Measurements from ENCODE around the gene ATP4A. TPM values are rescaled to one million over a fixed set of nuclear protein-coding genes. Genes with fewer than 3 reads are reported as not detected.

ATP4A gene
- total and polyA plus RNA-seq, 9 of the 15 experiments (the other 6 are each of a cell fraction or from before 2014, with no cell fraction given) = 0.15 TPM; not detected in 8

- H3K9me3 ChIP-seq (replicated peaks; ENCODE audit: control insufficient read depth, insufficient read depth, low read depth, low read length) = no peaks in the 10 kb centered on the region
Measured at GRCh38 chr19:35562776-35563175, 682 bp downstream of the ATP4A start.

More at GRCh38 chr19:35562776-35563175, 682 bp downstream of the ATP4A start:
- Histone ChIP-seq H3K4me2 (ENCODE audit: insufficient read depth, low read length) (no peak overlapping the region), H3K9me1 (ENCODE audit: control insufficient read depth, insufficient read depth, low read length) (peaks cover 3% of the 10 kb centered on the region), H3K9ac (ENCODE audit: insufficient read depth in 1 of 2, low read depth in 2 of 2, low read length in 2 of 2) (no peak overlapping the region; a peak in 1 of 4 replicates), H3K36me3 (ENCODE audit: control insufficient read depth, insufficient read depth, low read length) (no peaks in the 10 kb centered on the region), H3K27me3 (ENCODE audit: control insufficient read depth in 2 of 2, insufficient read depth in 2 of 2, low read length in 2 of 2) (peaks cover 28 to 61% of the 10 kb centered on the region in 2 experiments; a peak in 4 of 5 replicates), H3K4me1 (replicated peaks in 1 of 2; ENCODE audit: control insufficient read depth in 2 of 2, insufficient read depth in 2 of 2, low read length in 2 of 2) (peaks cover 0 to 26% of the 10 kb centered on the region in 2 experiments; a peak in 2 of 5 replicates), H3K4me3 (no peak overlapping the region), H3K27ac (ENCODE audit: extremely low read depth, low read depth, low read length) (no peak overlapping the region), H4K20me1 (replicated peaks; ENCODE audit: control insufficient read depth, insufficient read depth, low read length) (peaks cover 7% of the 10 kb centered on the region; the same call in 1 of the 2 replicates), H2AFZ (ENCODE audit: low read depth, low read length) (no peak overlapping the region), H3K79me2 (ENCODE audit: control insufficient read depth, insufficient read depth, low read length) (no peaks in the 10 kb centered on the region)
- no peak for FAIRE-seq
- ATAC-seq = no peak
- in situ Hi-C loops (cut with MboI) = no loop called here
- intact Hi-C loops (cut with micrococcal nuclease) = no loop called here
- WGBS (ENCODE audit: insufficient coverage, low coverage, missing lambda C conversion rate) = 0% methylated on average over 1 of the region's 2 CpGs
- no TSS peak for BruUV-seq (replicated peaks)
- ChIA-PET POLR2A (interaction anchor here (0.9 kb wide), 1 partner anchor 11 kb away, joined by 3 read pairs; no protein-coding TSS in a partner anchor), CTCF (ENCODE audit: low intra/inter-chr PET ratio) (no interaction called here)
- no peak for DNase-seq (ENCODE audit: extremely low read depth in 1 of 4, low spot score in 3 of 4)
- TF ChIP-seq, protein P1, sequence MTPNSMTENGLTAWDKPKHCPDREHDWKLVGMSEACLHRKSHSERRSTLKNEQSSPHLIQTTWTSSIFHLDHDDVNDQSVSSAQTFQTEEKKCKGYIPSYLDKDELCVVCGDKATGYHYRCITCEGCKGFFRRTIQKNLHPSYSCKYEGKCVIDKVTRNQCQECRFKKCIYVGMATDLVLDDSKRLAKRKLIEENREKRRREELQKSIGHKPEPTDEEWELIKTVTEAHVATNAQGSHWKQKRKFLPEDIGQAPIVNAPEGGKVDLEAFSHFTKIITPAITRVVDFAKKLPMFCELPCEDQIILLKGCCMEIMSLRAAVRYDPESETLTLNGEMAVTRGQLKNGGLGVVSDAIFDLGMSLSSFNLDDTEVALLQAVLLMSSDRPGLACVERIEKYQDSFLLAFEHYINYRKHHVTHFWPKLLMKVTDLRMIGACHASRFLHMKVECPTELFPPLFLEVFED (CRISPR knock-in tag; conservative IDR thresholded peaks at IDR 0.05) = 0 out of 2 replicates have a peak, but pooled peaks have one; percentile 27
- TF ChIP-seq CBFA2T2 (conservative IDR thresholded peaks at IDR 0.05) (no peak), ZNF512 (tag; IDR thresholded peaks at IDR 0.05) (0 out of 2 replicates have a peak, but pooled peaks have one; percentile 24), CHD4 (IDR thresholded peaks at IDR 0.05; ENCODE audit: insufficient read depth, insufficient replicate concordance, low read depth, low read length, poor library complexity, severe bottlenecking) (no peak), ZZZ3 (IDR thresholded peaks at IDR 0.05) (no peak), CTCF (IDR thresholded peaks at IDR 0.05 in 2 of 3, conservative IDR thresholded peaks at IDR 0.05 in 1 of 3; ENCODE audit: insufficient read depth in 2 of 3, low read depth in 1 of 3, low read length in 3 of 3) (no peak), CREB1 (IDR thresholded peaks at IDR 0.05) (no peak), CREB1 (CRISPR knock-in tag; IDR thresholded peaks at IDR 0.05) (no peak), ZNF3 (CRISPR knock-in tag; IDR thresholded peaks at IDR 0.05) (no peak), CSDE1 (IDR thresholded peaks at IDR 0.05) (no peak), SMAD3 (CRISPR knock-in tag; conservative IDR thresholded peaks at IDR 0.05) (no peak), ZNF133 (CRISPR knock-in tag; IDR thresholded peaks at IDR 0.05) (no peak), ESRRA (IDR thresholded peaks at IDR 0.05; ENCODE audit: borderline replicate concordance, low read depth) (no peak), HMGN3 (IDR thresholded peaks at IDR 0.05; ENCODE audit: borderline replicate concordance, extremely low read depth, insufficient read length, low read depth, low read length) (no peak)

Measured in K562 (cell line).